ENCODE measurements around the gene POLR3GL. TPM values are rescaled to one million over a fixed set of nuclear protein-coding genes. Genes with fewer than 3 reads are reported as not detected.

Gene POLR3GL
- total RNA-seq, 4 donors from 2014 or later, result 7.3 to 16.7 (median 11.9) TPM

DNA sequence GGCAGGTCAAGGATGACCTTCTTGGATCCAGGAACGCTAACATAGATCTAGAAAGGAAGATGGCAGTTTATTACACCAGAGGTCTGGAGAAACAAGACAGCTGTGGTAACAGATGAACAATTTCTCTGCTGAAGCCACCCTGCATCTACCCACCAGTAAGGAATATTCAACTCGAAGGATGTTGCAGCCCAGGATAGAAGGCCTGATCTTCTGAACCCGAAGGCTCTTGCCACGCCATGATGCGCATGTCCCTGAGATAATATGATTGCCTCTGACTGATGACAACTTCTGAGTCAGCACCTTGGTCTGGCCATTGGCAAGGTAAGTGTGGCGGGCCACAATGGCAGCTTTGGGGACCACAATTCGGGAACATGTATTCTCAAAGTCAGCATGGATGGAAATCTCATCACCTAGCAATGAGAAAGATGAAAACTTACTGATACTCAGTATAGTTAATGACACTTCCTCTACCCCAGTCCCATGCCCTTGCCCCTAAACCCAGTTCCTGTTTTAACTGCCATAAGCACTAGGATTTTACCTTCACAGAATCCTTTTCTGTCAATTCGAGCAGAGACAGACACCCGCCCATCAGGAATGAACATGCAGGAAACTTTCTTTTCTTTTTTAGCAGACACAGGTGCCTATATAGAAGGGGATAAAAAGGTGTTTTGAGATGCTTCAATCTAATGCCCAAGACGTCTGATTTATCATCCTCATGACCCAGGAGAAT lies 30.1 kb downstream of the POLR3GL start:
- peaks cover 48% of the 10 kb centered on the region for H3K4me1 ChIP-seq
- no peaks in the 10 kb centered on the region for H3K27me3 ChIP-seq
- H3K36me3 ChIP-seq, result peaks cover 33% of the 10 kb centered on the region
- peak; percentile 2 to 44 (median 15) for TF ChIP-seq POLR2AphosphoS5 (IDR thresholded peaks at IDR 0.05)
- TF ChIP-seq POLR2A (IDR thresholded peaks at IDR 0.05), result no peak
- no peaks in the 10 kb centered on the region for H3K9me3 ChIP-seq
- DNase-seq (ENCODE audit: low spot score in 2 of 2), result peak in 1 of 2 donors; percentile 65
- H3K27ac ChIP-seq, result peak overlapping the region; percentile 99
- peak overlapping the region; percentile 76 for H3K4me3 ChIP-seq
- 11% methylated on average over 10 of the region's 10 CpGs for WGBS

DNA sequence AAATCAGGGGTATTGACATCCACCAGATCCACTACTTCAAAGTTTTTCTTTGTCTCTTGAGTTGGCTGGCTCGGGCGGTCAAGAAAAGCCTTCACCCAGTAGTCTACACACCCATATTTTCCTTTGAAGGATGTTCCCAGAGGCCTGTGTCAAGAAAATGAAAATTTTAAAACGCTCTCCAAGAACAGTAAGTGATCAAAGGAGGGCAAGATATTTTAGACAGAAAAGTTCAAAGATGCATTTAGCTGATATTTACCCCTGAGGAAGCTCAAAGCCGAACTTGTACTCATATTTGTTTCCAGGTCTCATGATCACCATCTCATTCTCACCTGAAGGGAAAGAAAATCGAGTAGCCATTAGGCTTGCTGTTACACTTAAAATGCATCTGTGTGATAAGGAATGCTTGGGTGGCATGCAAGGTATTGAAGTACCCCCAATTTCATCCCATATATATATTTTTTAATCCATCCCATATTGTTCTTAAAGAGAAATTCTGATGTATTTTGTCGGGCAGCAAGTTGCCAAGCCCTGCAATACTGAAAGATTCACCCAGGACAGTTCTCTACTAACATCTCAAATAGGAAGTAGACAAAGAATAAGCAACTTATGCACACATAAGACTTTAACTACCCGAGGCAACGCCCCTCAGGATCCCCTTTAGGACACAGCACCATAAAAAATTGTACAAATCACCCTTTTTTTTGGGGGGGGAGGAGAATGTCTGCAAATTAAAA lies 30.8 kb downstream of the POLR3GL start:
- no peaks in the 10 kb centered on the region for H3K9me3 ChIP-seq
- H3K4me3 ChIP-seq, result peak overlapping the region; percentile 76
- peak overlapping the region; percentile 99 for H3K27ac ChIP-seq
- H3K36me3 ChIP-seq, result peaks cover 33% of the 10 kb centered on the region
- TF ChIP-seq POLR2AphosphoS5 (IDR thresholded peaks at IDR 0.05), result no peak
- TF ChIP-seq POLR2A (IDR thresholded peaks at IDR 0.05), result no peak
- TF ChIP-seq, protein P1, sequence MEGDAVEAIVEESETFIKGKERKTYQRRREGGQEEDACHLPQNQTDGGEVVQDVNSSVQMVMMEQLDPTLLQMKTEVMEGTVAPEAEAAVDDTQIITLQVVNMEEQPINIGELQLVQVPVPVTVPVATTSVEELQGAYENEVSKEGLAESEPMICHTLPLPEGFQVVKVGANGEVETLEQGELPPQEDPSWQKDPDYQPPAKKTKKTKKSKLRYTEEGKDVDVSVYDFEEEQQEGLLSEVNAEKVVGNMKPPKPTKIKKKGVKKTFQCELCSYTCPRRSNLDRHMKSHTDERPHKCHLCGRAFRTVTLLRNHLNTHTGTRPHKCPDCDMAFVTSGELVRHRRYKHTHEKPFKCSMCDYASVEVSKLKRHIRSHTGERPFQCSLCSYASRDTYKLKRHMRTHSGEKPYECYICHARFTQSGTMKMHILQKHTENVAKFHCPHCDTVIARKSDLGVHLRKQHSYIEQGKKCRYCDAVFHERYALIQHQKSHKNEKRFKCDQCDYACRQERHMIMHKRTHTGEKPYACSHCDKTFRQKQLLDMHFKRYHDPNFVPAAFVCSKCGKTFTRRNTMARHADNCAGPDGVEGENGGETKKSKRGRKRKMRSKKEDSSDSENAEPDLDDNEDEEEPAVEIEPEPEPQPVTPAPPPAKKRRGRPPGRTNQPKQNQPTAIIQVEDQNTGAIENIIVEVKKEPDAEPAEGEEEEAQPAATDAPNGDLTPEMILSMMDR (IDR thresholded peaks at IDR 0.05), result no peak
- no peak for TF ChIP-seq EP300 (IDR thresholded peaks at IDR 0.05)
- H3K4me1 ChIP-seq, result peaks cover 53% of the 10 kb centered on the region
- no peaks in the 10 kb centered on the region for H3K27me3 ChIP-seq
- under 1% methylated on average over 8 of the region's 8 CpGs for WGBS
- DNase-seq (ENCODE audit: low spot score in 2 of 2), result peak in 1 of 2 donors; percentile 36

DNA sequence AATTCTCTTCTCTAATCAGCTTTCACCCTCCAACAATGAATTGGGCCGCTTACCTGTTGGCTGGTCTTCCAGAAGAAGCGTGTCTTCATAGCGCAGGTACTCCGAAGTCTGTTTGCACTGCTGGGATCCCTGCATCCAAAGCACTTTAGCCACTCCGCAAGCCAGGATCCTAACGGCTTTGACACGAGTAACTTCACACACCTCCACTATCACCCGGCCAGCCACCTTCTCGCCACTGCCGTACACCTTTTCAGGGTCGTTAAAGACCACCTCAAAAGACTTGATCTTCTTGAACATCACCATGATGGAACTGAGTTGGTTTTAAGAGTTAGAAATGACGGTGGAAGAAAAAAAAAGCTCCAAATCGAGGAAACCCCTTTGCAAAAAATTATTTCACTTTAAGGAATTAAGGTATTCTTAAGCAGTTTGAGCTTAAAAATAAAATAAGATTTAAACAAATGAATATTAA lies 31.5 kb downstream of the POLR3GL start:
- H3K4me3 ChIP-seq, result peak overlapping the region; percentile 76
- peak overlapping the region; percentile 99 for H3K27ac ChIP-seq
- peaks cover 33% of the 10 kb centered on the region for H3K36me3 ChIP-seq
- H3K27me3 ChIP-seq, result no peaks in the 10 kb centered on the region
- TF ChIP-seq POLR2A (IDR thresholded peaks at IDR 0.05), result no peak
- TF ChIP-seq POLR2AphosphoS5 (IDR thresholded peaks at IDR 0.05), result peak in 1 of 3 donors; percentile 69
- H3K4me1 ChIP-seq, result peaks cover 58% of the 10 kb centered on the region
- no peaks in the 10 kb centered on the region for H3K9me3 ChIP-seq
- under 1% methylated on average over 13 of the region's 13 CpGs for WGBS
- peak; percentile 70 to 76 for DNase-seq (ENCODE audit: low spot score in 2 of 2)

DNA sequence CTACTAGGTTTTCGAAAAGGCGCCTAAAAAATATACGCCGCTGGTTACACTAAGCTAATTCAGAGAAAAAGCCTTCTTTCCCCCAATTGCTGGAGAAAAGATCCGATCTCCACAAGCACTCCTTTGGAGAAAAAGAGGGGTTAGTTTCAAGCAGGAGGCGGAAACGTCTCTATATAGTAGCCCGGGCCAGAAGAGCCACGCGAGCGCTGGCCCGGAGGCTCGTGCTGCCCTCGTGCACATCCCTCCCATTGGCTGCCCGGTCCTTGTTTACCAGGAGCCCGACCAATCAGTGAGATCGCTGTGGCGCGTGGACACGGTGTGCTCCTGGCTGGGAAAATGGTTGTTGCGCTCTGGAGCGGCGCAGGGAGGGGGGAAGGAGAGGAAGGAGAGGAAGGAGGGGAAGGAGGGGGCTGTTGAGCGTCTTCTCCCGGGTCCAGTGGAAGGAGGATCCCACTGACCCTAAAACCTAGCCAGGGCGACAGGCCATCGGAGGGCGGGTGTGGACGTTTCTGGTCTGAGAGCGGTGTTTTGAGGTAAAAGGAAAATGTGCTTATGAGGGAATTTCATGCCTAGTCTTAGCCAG lies 32.0 kb downstream of the POLR3GL start, which contains the start of gene TXNIP:
TXNIP (minus strand) TSS at position 147 of the 583 bp plus-strand sequence. CDS start 313 bp downstream, outside the sequence.
- H3K9me3 ChIP-seq, result no peaks in the 10 kb centered on the region
- WGBS, result 0% methylated on average over 30 of the region's 30 CpGs
- DNase-seq (ENCODE audit: low spot score in 2 of 2), result peak; percentile 100
- H3K4me3 ChIP-seq, result peak within 1 kb of the TSS; percentile 76
- H3K36me3 ChIP-seq, result peaks cover 33% of the 10 kb centered on the region
- peaks cover 60% of the 10 kb centered on the region for H3K4me1 ChIP-seq
- TF ChIP-seq, protein P1 (IDR thresholded peaks at IDR 0.05), result peak in 1 of 2 donors; percentile 6
- TF ChIP-seq POLR2AphosphoS5 (IDR thresholded peaks at IDR 0.05) (peak; percentile 99 to 100 (median 100)), POLR2A (IDR thresholded peaks at IDR 0.05) (peak; percentile 97 to 98), EP300 (IDR thresholded peaks at IDR 0.05) (no peak)
- peak within 1 kb of the TSS; percentile 99 for H3K27ac ChIP-seq
- no peaks in the 10 kb centered on the region for H3K27me3 ChIP-seq

DNA sequence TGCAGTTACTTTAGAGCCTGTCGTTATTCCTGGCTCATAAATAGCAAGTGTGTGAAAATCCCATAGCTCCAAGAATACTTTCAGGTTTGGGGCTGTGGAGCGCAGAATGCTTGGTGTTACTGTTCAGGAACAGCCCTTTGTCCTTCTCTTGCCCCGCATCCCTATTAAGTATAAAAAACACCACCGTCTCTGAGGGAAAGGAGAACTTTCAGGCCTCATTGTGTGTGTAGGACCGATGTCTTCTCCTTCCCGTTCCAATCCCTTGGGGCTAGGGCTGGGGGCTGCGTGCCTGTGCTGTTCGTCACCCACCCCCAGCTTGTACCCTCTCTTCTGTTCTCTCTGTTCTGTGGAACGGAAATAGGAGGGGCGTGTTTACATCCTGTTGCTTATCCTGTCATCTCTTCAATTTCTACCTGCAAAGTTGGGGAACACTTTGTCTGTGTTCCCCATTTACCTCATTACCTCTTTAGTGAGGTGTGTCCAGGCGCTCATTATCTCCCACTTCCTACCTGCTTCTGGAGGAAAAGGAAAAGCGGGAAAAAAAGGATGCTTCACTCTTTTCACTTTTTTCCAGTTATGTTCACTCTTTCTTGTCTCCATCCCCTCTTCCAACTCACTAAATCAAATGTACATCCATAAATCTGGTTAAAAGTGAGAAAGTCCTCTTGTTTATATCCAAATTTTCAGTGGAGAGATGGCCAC lies 32.7 kb downstream of the POLR3GL start:
- WGBS, result 7% methylated on average over 12 of the region's 12 CpGs
- Histone ChIP-seq H3K27ac (peak overlapping the region; percentile 99), H3K4me1 (peaks cover 60% of the 10 kb centered on the region), H3K4me3 (peak overlapping the region; percentile 76), H3K27me3 (no peaks in the 10 kb centered on the region), H3K36me3 (peaks cover 33% of the 10 kb centered on the region), H3K9me3 (no peaks in the 10 kb centered on the region)
- peak; percentile 80 to 88 for DNase-seq (ENCODE audit: low spot score in 2 of 2)
- TF ChIP-seq POLR2AphosphoS5 (IDR thresholded peaks at IDR 0.05), result peak in 2 of 3 donors; percentile 36 to 89
- peak in 1 of 2 donors; percentile 43 for TF ChIP-seq POLR2A (IDR thresholded peaks at IDR 0.05)
- TF ChIP-seq EP300 (IDR thresholded peaks at IDR 0.05), result no peak

DNA sequence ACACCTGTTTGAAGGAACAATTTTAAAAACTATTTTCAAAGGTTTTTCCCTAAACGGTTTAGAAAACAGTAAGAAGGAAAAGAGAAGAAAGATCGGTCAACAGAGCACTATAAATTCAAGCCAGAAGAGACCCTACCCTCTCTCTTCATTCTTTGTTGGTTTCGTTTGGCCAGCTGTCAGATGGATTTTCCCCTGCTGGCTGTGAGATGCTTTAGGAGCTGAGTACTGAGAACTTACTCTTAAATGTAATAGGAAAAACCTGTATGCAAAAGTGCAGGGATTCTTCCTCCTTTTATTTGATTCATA lies 33.2 kb downstream of the POLR3GL start:
- peaks cover 58% of the 10 kb centered on the region for H3K4me1 ChIP-seq
- 6% methylated on average over 3 of the region's 3 CpGs for WGBS
- H3K27ac ChIP-seq, result peak overlapping the region; percentile 99
- peak overlapping the region; percentile 76 for H3K4me3 ChIP-seq
- no peaks in the 10 kb centered on the region for H3K27me3 ChIP-seq
- peak; percentile 41 to 62 for DNase-seq (ENCODE audit: low spot score in 2 of 2)
- TF ChIP-seq POLR2A (IDR thresholded peaks at IDR 0.05), result no peak
- TF ChIP-seq, protein P1 (IDR thresholded peaks at IDR 0.05), result no peak
- no peak for TF ChIP-seq EP300 (IDR thresholded peaks at IDR 0.05)
- TF ChIP-seq POLR2AphosphoS5 (IDR thresholded peaks at IDR 0.05), result no peak
- H3K36me3 ChIP-seq, result peaks cover 32% of the 10 kb centered on the region
- no peaks in the 10 kb centered on the region for H3K9me3 ChIP-seq
